Smooth muscle cell (in vitro differentiated cells): ENCODE results near the gene TRDN. TPM values are rescaled to one million over a fixed set of nuclear protein-coding genes. Genes with fewer than 3 reads are reported as not detected.

ENCODE experiments used
- DNase-seq: peaks from one replicate; lab custom pipeline; 2025; ENCODE audit not compliant: unreplicated experiment; lab: John Stamatoyannopoulos, UW
- H2AFZ ChIP-seq: fragments of 200-600 bp; sonication (generic); 2 replicates; pipeline ENCODE4 v1.6.0; 2016; ENCODE audit warnings: antibody characterized with exemption, low read depth, mild to moderate bottlenecking
- H3F3A ChIP-seq: fragments of 200-600 bp; sonication (generic); 2 replicates; pipeline ENCODE4 v1.6.0; 2017; ENCODE audit warnings: antibody characterized with exemption, low read depth
- H3K27ac ChIP-seq: fragments of 200-600 bp; sonication (generic); 2 replicates; pipeline ENCODE4 v1.5.1; 2016; ENCODE audit warnings: low read depth, mild to moderate bottlenecking
- H3K27me3 ChIP-seq: fragments of 200-600 bp; sonication (generic); 2 replicates; pipeline ENCODE4 v1.6.1; 2016; ENCODE audit warnings: low read depth, mild to moderate bottlenecking
- H3K36me3 ChIP-seq: fragments of 200-600 bp; sonication (generic); 2 replicates; pipeline ENCODE4 v1.5.1; 2016; ENCODE audit warnings: low read depth
- H3K4me1 ChIP-seq: fragments of 200-600 bp; sonication (generic); 2 replicates; pipeline ENCODE4 v1.5.1; 2016; ENCODE audit warnings: low read depth
- H3K4me2 ChIP-seq: fragments of 200-600 bp; sonication (generic); 2 replicates; pipeline ENCODE4 v1.6.0; 2016; ENCODE audit warnings: mild to moderate bottlenecking
- H3K4me3 ChIP-seq: fragments of 200-600 bp; sonication (generic); 2 replicates; pipeline ENCODE4 v1.5.1; 2016; ENCODE audit warnings: mild to moderate bottlenecking
- H3K79me2 ChIP-seq: fragments of 200-600 bp; sonication (generic); 2 replicates; pipeline ENCODE4 v1.6.0; 2016; ENCODE audit warnings: low read depth, mild to moderate bottlenecking
- H3K9ac ChIP-seq: fragments of 200-600 bp; sonication (generic); 2 replicates; pipeline ENCODE4 v1.6.0; 2016; ENCODE audit warnings: low read depth
- H3K9me3 ChIP-seq: fragments of 200-600 bp; sonication (generic); replicated peaks from 2 replicates; pipeline ENCODE4 v1.5.1; 2016; ENCODE audit warnings: low read depth
- H4K20me1 ChIP-seq: fragments of 200-600 bp; sonication (generic); 2 replicates; pipeline ENCODE4 v1.6.0; 2016; ENCODE audit warnings: low read depth
- CTCF ChIP-seq: fragments of 200-600 bp; sonication (generic); IDR thresholded peaks from 2 replicates; pipeline ENCODE4 v1.5.1; 2017; ENCODE audit warnings: borderline replicate concordance, mild to moderate bottlenecking, antibody characterized with exemption; ENCODE audit not compliant: insufficient read depth, poor library complexity, severe bottlenecking
- WGBS: methylation state at CpG from one replicate; pipeline ENCODE4 v1.1.7; 2016; ENCODE audit warnings: low lambda C conversion rate; 5-methylcytosine and 5-hydroxymethylcytosine counted together
- polyA plus RNA-seq: library from polyadenylated mRNA; unstranded; fragments of >200 nt; fragmentation: Nextera tagmentation; extraction: Ambion mirVana; gene quantifications from 2 replicates; pipeline ENCODE4 v1.2.1, GENCODE V29; 2016
- total RNA-seq: library from RNA; depleted of rRNA; stranded (reverse); fragments of >200 nt; gene quantifications from 2 replicates; pipeline ENCODE4 v1.2.3, GENCODE V29; 2014

The TRDN gene
- total and polyA plus RNA-seq, 2 experiments from 2014 or later: 0.14 TPM; not detected in 1

- no peak overlapping the region for H3K9ac ChIP-seq
- no peaks in the 10 kb centered on the region for H3K27me3 ChIP-seq
- H3K4me3 ChIP-seq: no peak overlapping the region
- no peak overlapping the region for H3K4me2 ChIP-seq
- TF ChIP-seq CTCF: no peak
- no peak overlapping the region for H3K27ac ChIP-seq
- H3K4me1 ChIP-seq: no peaks in the 10 kb centered on the region
- WGBS: 77% methylated on average over 2 of the region's 2 CpGs
- no peak overlapping the region for H2AFZ ChIP-seq
- H3K36me3 ChIP-seq: no peaks in the 10 kb centered on the region
- DNase-seq: no peak
- no peaks in the 10 kb centered on the region for H3K9me3 ChIP-seq
- H3K79me2 ChIP-seq: no peaks in the 10 kb centered on the region
- no peaks in the 10 kb centered on the region for H4K20me1 ChIP-seq
- no peaks in the 10 kb centered on the region for H3F3A ChIP-seq
Measured at GRCh38 chr6:123550052-123550617, 86.6 kb downstream of the TRDN start.

GRCh38 chr6:123549476-123549875 is 87.3 kb downstream of the TRDN start:
- H3K79me2 ChIP-seq: no peaks in the 10 kb centered on the region
- H3K4me3 ChIP-seq: no peak overlapping the region
- H3K36me3 ChIP-seq: no peaks in the 10 kb centered on the region
- H2AFZ ChIP-seq: no peak overlapping the region
- no peak overlapping the region for H3K4me2 ChIP-seq
- no peaks in the 10 kb centered on the region for H3K27me3 ChIP-seq
- H3K27ac ChIP-seq: no peak overlapping the region
- TF ChIP-seq CTCF: no peak
- H3F3A ChIP-seq: no peaks in the 10 kb centered on the region
- H3K9ac ChIP-seq: no peak overlapping the region
- H3K9me3 ChIP-seq: no peaks in the 10 kb centered on the region
- no peaks in the 10 kb centered on the region for H4K20me1 ChIP-seq
- no peaks in the 10 kb centered on the region for H3K4me1 ChIP-seq
- DNase-seq: no peak

- Histone ChIP-seq H3K9ac (no peak overlapping the region), H3F3A (no peaks in the 10 kb centered on the region), H3K4me3 (no peak overlapping the region)
Measured at GRCh38 chr6:123547216-123547978, 89.4 kb downstream of the TRDN start.

More at GRCh38 chr6:123547216-123547978, 89.4 kb downstream of the TRDN start:
- no peaks in the 10 kb centered on the region for H4K20me1 ChIP-seq
- TF ChIP-seq CTCF: no peak
- no peak overlapping the region for H2AFZ ChIP-seq
- no peaks in the 10 kb centered on the region for H3K79me2 ChIP-seq
- no peaks in the 10 kb centered on the region for H3K36me3 ChIP-seq
- no peaks in the 10 kb centered on the region for H3K9me3 ChIP-seq
- H3K4me2 ChIP-seq: no peak overlapping the region
- H3K27ac ChIP-seq: no peak overlapping the region
- no peaks in the 10 kb centered on the region for H3K4me1 ChIP-seq
- no peak for DNase-seq
- no peaks in the 10 kb centered on the region for H3K27me3 ChIP-seq
